Mammary microvascular endothelial cell (primary cell): ENCODE measurements around the gene LEAP2. TPM values are rescaled to one million over a fixed set of nuclear protein-coding genes. Genes with fewer than 3 reads are reported as not detected.

Experiments
- total RNA-seq: library from RNA; depleted of rRNA; stranded (reverse); fragments of >200 nt; gene quantifications from 2 replicates; pipeline ENCODE4 v1.2.3, GENCODE V29; 2015

Gene LEAP2
- 0.39 TPM in 1 of 2 replicates, not detected in the other for total RNA-seq

GRCh38 chr5:132873119-132873929, at the start of gene LEAP2:
LEAP2 (plus strand) TSS chr5:132873668; CDS start chr5:132873695, 27 bp downstream.

GRCh38 chr5:132830436-132831094, 42.9 kb upstream of the LEAP2 start, which contains the start of gene SHROOM1:
SHROOM1 (minus strand) TSS chr5:132830647; CDS start chr5:132826140, 4,507 bp downstream.

GRCh38 chr5:132866342-132867045, 7.0 kb upstream of the LEAP2 start, which contains the start of the genes GDF9 and UQCRQ:
GDF9 (minus strand) TSS chr5:132866469; CDS start chr5:132864533, 1,936 bp downstream.
UQCRQ (plus strand) TSS chr5:132866642; CDS start chr5:132866882, 240 bp downstream.

Other genes with a start within 250 kb of the LEAP2 start
- gene IL13, start 215.5 kb upstream of the LEAP2 start, total RNA-seq: not detected in 2 replicates
- not detected in 2 replicates for gene IL4, start 199.7 kb upstream of the LEAP2 start, total RNA-seq
- 5.3 and 6.6 TPM in 2 replicates for gene KIF3A, start 136.1 kb upstream of the LEAP2 start, total RNA-seq
- gene CCNI2, start 126.2 kb upstream of the LEAP2 start, total RNA-seq: 0.25 TPM in 1 of 2 replicates, not detected in the other
- gene SEPTIN8, start 96.4 kb upstream of the LEAP2 start, total RNA-seq: 45.8 and 52.3 TPM in 2 replicates
- gene SOWAHA, start 60.4 kb upstream of the LEAP2 start, total RNA-seq: not detected in 2 replicates
- gene SHROOM1, start 43.0 kb upstream of the LEAP2 start, total RNA-seq: 11.4 and 13.9 TPM in 2 replicates
- not detected in 2 replicates for gene GDF9, start 7.2 kb upstream of the LEAP2 start, total RNA-seq
- gene UQCRQ, start 7.0 kb upstream of the LEAP2 start, total RNA-seq: 170 and 247 TPM in 2 replicates
- 31.9 and 33.4 TPM in 2 replicates for gene AFF4, start 90.0 kb downstream of the LEAP2 start, total RNA-seq
- gene ZCCHC10, start 152.9 kb downstream of the LEAP2 start, total RNA-seq: 20.9 and 36.2 TPM in 2 replicates
- 93.0 and 106 TPM in 2 replicates for gene HSPA4, start 178.3 kb downstream of the LEAP2 start, total RNA-seq